ENCODE data around the gene FLNC. TPM values are rescaled to one million over a fixed set of nuclear protein-coding genes. Genes with fewer than 3 reads are reported as not detected.

FLNC gene
- total and polyA plus RNA-seq, 5 donors = 216 to 358 (median 279) TPM

DNA sequence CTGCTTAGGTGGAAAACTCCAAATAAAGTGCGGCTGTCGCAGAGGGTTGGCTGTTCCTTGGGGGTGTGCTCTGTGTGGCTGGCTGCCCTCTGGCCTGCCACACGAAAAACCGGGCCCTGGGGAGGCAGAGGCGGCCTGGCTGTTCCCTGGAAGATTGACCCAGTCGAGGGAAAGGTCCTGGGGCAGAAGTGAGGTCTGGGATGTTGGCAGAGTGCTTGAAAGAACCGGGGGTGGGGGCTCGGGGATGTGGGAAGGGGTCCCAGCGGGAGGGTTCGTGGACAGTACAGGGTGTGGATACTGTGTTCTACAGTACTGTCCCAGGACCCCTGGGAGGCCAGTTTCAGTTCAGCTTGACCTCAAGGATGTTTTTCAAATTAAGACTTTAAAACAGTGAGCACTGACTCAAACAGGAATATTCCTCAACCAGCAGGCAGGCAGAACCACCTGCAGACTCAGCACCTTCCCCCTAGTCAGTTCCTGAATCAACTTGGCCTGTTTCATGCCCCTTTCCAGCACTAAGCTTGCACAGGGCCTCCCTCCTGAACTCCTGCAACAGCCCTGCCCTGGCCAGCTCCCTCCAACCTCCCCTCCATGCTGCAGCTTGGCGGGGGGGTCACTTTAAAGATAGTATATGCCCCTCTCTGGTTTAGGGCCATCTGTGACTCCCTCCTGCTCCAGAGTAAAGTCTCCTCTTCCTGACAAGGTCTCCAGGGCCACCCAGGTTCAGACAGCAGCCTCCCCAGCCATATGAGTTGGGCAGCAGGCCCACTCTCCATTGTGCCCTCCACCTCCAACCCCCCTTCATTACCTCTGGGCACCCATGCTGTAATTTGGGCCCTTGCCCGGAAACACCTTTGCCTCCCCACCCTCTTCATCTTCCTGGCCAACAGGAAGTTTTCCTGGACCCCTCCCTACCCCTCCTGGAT, 29.3 kb downstream of the FLNC start:
- H3K9me3 ChIP-seq (ENCODE audit: control insufficient read depth, low read length) = no peaks in the 10 kb centered on the region
- intact Hi-C loops (cut with DNase I) = no loop called here
- H3K27me3 ChIP-seq (ENCODE audit: control insufficient read depth, insufficient read depth) = no peaks in the 10 kb centered on the region
- peaks cover 12% of the 10 kb centered on the region for H3K4me1 ChIP-seq (ENCODE audit: control insufficient read depth, insufficient read depth, low read length)
- DNase-seq (peak in 2 of 3 donors; percentile 75 to 81), ATAC-seq (peak in 1 of 2 donors; percentile 1)
- 42% methylated on average over 12 of the region's 12 CpGs for WGBS
- peak overlapping the region; percentile 57 for H3K27ac ChIP-seq (ENCODE audit: low read length)
- H3K4me3 ChIP-seq (ENCODE audit: low read length) = no peak overlapping the region

- intact Hi-C loops (cut with DNase I) = no loop called here
- Histone ChIP-seq H3K27ac (ENCODE audit: low read length) (peak overlapping the region; percentile 57), H3K4me1 (ENCODE audit: control insufficient read depth, insufficient read depth, low read length) (peaks cover 12% of the 10 kb centered on the region), H3K9me3 (ENCODE audit: control insufficient read depth, low read length) (no peaks in the 10 kb centered on the region), H3K27me3 (ENCODE audit: control insufficient read depth, insufficient read depth) (no peaks in the 10 kb centered on the region), H3K4me3 (ENCODE audit: low read length) (no peak overlapping the region)
- ATAC-seq = peak in 1 of 2 donors; percentile 0
- WGBS = 29% methylated on average over 10 of the region's 10 CpGs
- DNase-seq = no peak
Observed at GRCh38 chr7:128860158-128861073, 30.2 kb downstream of the FLNC start.

GRCh38 chr7:128861957-128862570, 31.9 kb downstream of the FLNC start:
- peaks cover 12% of the 10 kb centered on the region for H3K4me1 ChIP-seq (ENCODE audit: control insufficient read depth, insufficient read depth, low read length)
- intact Hi-C loops (cut with DNase I) = no loop called here
- H3K9me3 ChIP-seq (ENCODE audit: control insufficient read depth, low read length) = no peaks in the 10 kb centered on the region
- ATAC-seq (no peak), DNase-seq (no peak)
- 73% methylated on average over 15 of the region's 15 CpGs for WGBS
- no peaks in the 10 kb centered on the region for H3K27me3 ChIP-seq (ENCODE audit: control insufficient read depth, insufficient read depth)
- H3K4me3 ChIP-seq (ENCODE audit: low read length) = peak overlapping the region; percentile 12
- no peak overlapping the region for H3K27ac ChIP-seq (ENCODE audit: low read length)

GRCh38 chr7:128862571-128863432, 32.6 kb downstream of the FLNC start, which contains the start of gene ATP6V1F:
Gene ATP6V1F, plus strand, starts transcription at chr7:128862856. Its CDS starts 49 bp downstream, at chr7:128862905.
- WGBS = under 1% methylated on average over 65 of the region's 65 CpGs
- no peaks in the 10 kb centered on the region for H3K27me3 ChIP-seq (ENCODE audit: control insufficient read depth, insufficient read depth)
- peak within 1 kb of the TSS; percentile 8 for H3K27ac ChIP-seq (ENCODE audit: low read length)
- peaks cover 12% of the 10 kb centered on the region for H3K4me1 ChIP-seq (ENCODE audit: control insufficient read depth, insufficient read depth, low read length)
- peak; percentile 87 to 92 for ATAC-seq
- H3K9me3 ChIP-seq (ENCODE audit: control insufficient read depth, low read length) = no peaks in the 10 kb centered on the region
- intact Hi-C loops (cut with DNase I) = no loop called here
- DNase-seq = peak; percentile 98 to 99 (median 99)
- H3K4me3 ChIP-seq (ENCODE audit: low read length) = peak within 1 kb of the TSS; percentile 73

GRCh38 chr7:128863433-128863989, 33.3 kb downstream of the FLNC start:
- Histone ChIP-seq H3K9me3 (ENCODE audit: control insufficient read depth, low read length) (no peaks in the 10 kb centered on the region), H3K4me3 (ENCODE audit: low read length) (peak overlapping the region; percentile 73), H3K27me3 (ENCODE audit: control insufficient read depth, insufficient read depth) (no peaks in the 10 kb centered on the region), H3K4me1 (ENCODE audit: control insufficient read depth, insufficient read depth, low read length) (peaks cover 12% of the 10 kb centered on the region), H3K27ac (ENCODE audit: low read length) (no peak overlapping the region)
- WGBS = under 1% methylated on average over 6 of the region's 6 CpGs
- no peak for DNase-seq
- intact Hi-C loops (cut with DNase I) = no loop called here
- ATAC-seq = peak in 1 of 2 donors; percentile 22

DNA sequence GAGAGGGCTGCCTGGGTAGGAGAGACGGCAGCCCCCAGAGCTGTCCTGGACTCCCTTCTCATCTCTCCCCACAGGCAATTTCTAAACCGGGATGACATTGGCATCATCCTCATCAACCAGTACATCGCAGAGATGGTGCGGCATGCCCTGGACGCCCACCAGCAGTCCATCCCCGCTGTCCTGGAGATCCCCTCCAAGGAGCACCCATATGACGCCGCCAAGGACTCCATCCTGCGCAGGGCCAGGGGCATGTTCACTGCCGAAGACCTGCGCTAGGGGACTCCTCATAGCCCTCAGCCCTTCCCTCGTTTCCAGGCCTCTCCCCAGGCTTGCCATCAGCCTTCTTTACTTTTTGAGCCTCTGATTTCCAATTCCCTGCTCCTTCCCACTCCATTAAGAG, 35.1 kb downstream of the FLNC start:
- Histone ChIP-seq H3K4me3 (ENCODE audit: low read length) (no peak overlapping the region), H3K9me3 (ENCODE audit: control insufficient read depth, low read length) (no peaks in the 10 kb centered on the region), H3K27ac (ENCODE audit: low read length) (no peak overlapping the region), H3K4me1 (ENCODE audit: control insufficient read depth, insufficient read depth, low read length) (peaks cover under 1% of the 10 kb centered on the region), H3K27me3 (ENCODE audit: control insufficient read depth, insufficient read depth) (no peaks in the 10 kb centered on the region)
- DNase-seq (no peak), ATAC-seq (no peak)
- intact Hi-C loops (cut with DNase I) = no loop called here
- 93% methylated on average over 12 of the region's 12 CpGs for WGBS

DNA sequence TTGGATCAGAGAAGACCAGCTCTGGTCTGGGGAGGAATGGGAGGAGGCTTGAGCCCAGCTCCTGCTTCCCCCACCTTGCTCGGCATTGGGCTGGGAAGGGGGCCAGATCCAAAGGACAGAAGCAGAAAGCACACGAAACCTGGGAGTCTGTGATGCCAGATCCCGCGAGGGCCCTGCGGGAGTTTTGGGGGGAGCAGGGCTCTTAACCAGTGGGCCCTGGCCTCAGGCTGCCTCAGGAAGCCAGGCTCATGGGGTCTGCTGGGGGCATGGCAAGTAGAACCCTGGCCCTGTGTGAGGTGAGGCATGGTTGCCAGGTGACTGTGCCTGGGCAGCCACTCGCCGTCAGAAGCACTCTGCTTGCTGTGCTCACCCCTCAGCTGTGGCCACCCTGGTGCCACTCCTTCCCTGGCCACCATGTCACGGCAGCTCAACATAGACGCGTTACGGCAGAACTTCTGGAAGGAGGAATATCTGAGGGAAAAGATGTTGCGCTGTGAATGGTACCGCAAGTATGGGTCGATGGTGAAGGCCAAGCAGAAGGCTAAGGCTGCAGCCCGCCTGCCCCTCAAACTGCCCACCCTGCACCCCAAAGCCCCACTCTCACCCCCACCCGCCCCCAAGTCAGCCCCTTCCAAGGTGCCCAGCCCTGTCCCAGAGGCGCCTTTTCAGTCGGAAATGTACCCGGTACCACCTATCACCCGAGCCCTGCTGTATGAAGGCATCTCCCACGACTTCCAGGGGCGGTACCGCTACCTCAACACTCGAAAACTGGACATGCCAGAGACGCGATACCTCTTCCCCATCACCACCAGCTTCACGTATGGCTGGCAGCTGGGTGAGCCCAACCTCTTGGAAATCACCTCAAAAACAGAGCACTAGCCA, 36.0 kb downstream of the FLNC start:
- no peak for ATAC-seq
- DNase-seq = no peak
- no peak overlapping the region for H3K4me3 ChIP-seq (ENCODE audit: low read length)
- H3K9me3 ChIP-seq (ENCODE audit: control insufficient read depth, low read length) = no peaks in the 10 kb centered on the region
- intact Hi-C loops (cut with DNase I) = no loop called here
- no peaks in the 10 kb centered on the region for H3K4me1 ChIP-seq (ENCODE audit: control insufficient read depth, insufficient read depth, low read length)
- no peak overlapping the region for H3K27ac ChIP-seq (ENCODE audit: low read length)
- H3K27me3 ChIP-seq (ENCODE audit: control insufficient read depth, insufficient read depth) = no peaks in the 10 kb centered on the region
- 92% methylated on average over 27 of the region's 27 CpGs for WGBS

DNA sequence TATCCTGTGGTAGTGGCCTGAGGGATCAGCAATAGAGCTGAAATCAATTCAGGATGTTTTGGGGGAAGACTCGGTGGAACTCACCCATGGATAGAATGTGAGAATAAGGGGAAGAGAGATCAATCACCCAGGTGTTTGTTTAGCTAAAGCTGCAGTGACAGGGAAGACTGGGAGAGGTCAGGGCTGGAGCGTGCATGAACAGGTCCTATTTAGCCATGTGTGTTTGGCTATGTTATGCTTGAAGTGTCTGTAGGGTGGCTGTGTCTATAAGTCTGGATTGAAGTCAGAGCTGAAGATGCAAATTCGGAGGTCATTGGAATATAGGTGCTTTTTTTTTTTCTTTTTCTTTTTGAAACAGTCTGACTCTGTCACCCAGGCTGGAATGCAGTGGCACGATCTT, 37.0 kb downstream of the FLNC start:
- H3K9me3 ChIP-seq (ENCODE audit: control insufficient read depth, low read length) = no peaks in the 10 kb centered on the region
- H3K27ac ChIP-seq (ENCODE audit: low read length) = no peak overlapping the region
- intact Hi-C loops (cut with DNase I) = no loop called here
- H3K27me3 ChIP-seq (ENCODE audit: control insufficient read depth, insufficient read depth) = no peaks in the 10 kb centered on the region
- no peak for ATAC-seq
- no peak overlapping the region for H3K4me3 ChIP-seq (ENCODE audit: low read length)
- DNase-seq = no peak
- 85% methylated on average over 4 of the region's 4 CpGs for WGBS
- no peaks in the 10 kb centered on the region for H3K4me1 ChIP-seq (ENCODE audit: control insufficient read depth, insufficient read depth, low read length)

- Histone ChIP-seq H3K4me1 (ENCODE audit: control insufficient read depth, insufficient read depth, low read length) (no peaks in the 10 kb centered on the region), H3K27me3 (ENCODE audit: control insufficient read depth, insufficient read depth) (no peaks in the 10 kb centered on the region), H3K4me3 (ENCODE audit: low read length) (no peak overlapping the region), H3K9me3 (ENCODE audit: control insufficient read depth, low read length) (no peaks in the 10 kb centered on the region), H3K27ac (ENCODE audit: low read length) (no peak overlapping the region)
- 76% methylated on average over 11 of the region's 11 CpGs for WGBS
- intact Hi-C loops (cut with DNase I) = no loop called here
- DNase-seq (no peak), ATAC-seq (no peak)
Observed at GRCh38 chr7:128867842-128868623, 37.8 kb downstream of the FLNC start.

Measured in right cardiac atrium (tissue), 5 donors.